CD4-positive, alpha-beta memory T cell (primary cell): ENCODE measurements around the gene MPP3. TPM values are rescaled to one million over a fixed set of nuclear protein-coding genes. Genes with fewer than 3 reads are reported as not detected.

ENCODE experiments used
- CTCF ChIA-PET: fragments of 350-600 bp; sonication (Branson Sonifier 250); formaldehyde crosslinking; loops from one replicate; lab custom pipeline; 2021; ENCODE audit warnings: inconsistent platforms; ENCODE audit not compliant: partially characterized antibody; lab: Charles Lee
- POLR2A ChIA-PET: fragments of 350-600 bp; sonication (Branson Sonifier 250); formaldehyde crosslinking; loops from one replicate; lab custom pipeline; 2021; ENCODE audit not compliant: partially characterized antibody; lab: Charles Lee
- DNase-seq, 5 donors: peaks; one replicate each; pipeline versions ENCODE4 v3.0.0 to v3.0.0-alpha.2; 2020 to 2022; ENCODE audit warnings: mixed read lengths in 1 of 5
- H3K27ac ChIP-seq: one replicate; pipeline ENCODE4 v1.7.0; 2013; ENCODE audit warnings: low read depth, low read length
- H3K27me3 ChIP-seq: 2 replicates; pipeline ENCODE4 v1.7.0; 2013; ENCODE audit warnings: mild to moderate bottlenecking, low read length, moderate library complexity; ENCODE audit not compliant: insufficient read depth
- H3K36me3 ChIP-seq: 2 replicates; pipeline ENCODE4 v1.7.0; 2013; ENCODE audit warnings: mild to moderate bottlenecking, low read length, moderate library complexity; ENCODE audit not compliant: insufficient read depth
- H3K4me1 ChIP-seq: 2 replicates; pipeline ENCODE4 v1.7.0; 2013; ENCODE audit warnings: mild to moderate bottlenecking, low read length, moderate library complexity; ENCODE audit not compliant: insufficient read depth
- H3K4me3 ChIP-seq, 2 donors: one replicate each; pipeline ENCODE4 v1.7.0; 2013; ENCODE audit warnings: low read length in 2 of 2, mild to moderate bottlenecking in 1 of 2
- H3K9me3 ChIP-seq, 2 donors: one replicate each; pipeline ENCODE4 v1.7.0; 2013; ENCODE audit warnings: low read length in 2 of 2, control low read depth in 1 of 2; ENCODE audit not compliant: control insufficient read depth in 1 of 2
- H3K27ac Mint-ChIP-seq, 7 donors: one replicate each; pipeline ENCODE4 v1.8.0; 2020 to 2021; ENCODE audit warnings: mixed read lengths in 7 of 7, mild to moderate bottlenecking in 6 of 7, inconsistent platforms in 3 of 7, moderate library complexity in 3 of 7
- H3K27me3 Mint-ChIP-seq, 2 donors: one replicate each; pipeline ENCODE4 v1.8.0; 2020 to 2021; ENCODE audit warnings: mixed read lengths in 2 of 2
- H3K36me3 Mint-ChIP-seq, 2 donors: one replicate each; pipeline ENCODE4 v1.8.0; 2020 to 2021; ENCODE audit warnings: mixed read lengths in 2 of 2, inconsistent platforms in 1 of 2, mild to moderate bottlenecking in 1 of 2
- H3K4me1 Mint-ChIP-seq, 4 donors: one replicate each; pipeline ENCODE4 v1.8.0; 2020 to 2021; ENCODE audit warnings: mixed read lengths in 4 of 4, mild to moderate bottlenecking in 1 of 4
- H3K4me3 Mint-ChIP-seq, 8 donors: one replicate each; pipeline ENCODE4 v1.8.0; 2020 to 2021; ENCODE audit warnings: mixed read lengths in 8 of 8, mild to moderate bottlenecking in 7 of 8, moderate library complexity in 6 of 8, inconsistent platforms in 3 of 8
- H3K9me3 Mint-ChIP-seq, 8 donors: one replicate each; pipeline ENCODE4 v1.8.0; 2020 to 2021; ENCODE audit warnings: mixed read lengths in 8 of 8, mild to moderate bottlenecking in 5 of 8, inconsistent platforms in 3 of 8, moderate library complexity in 1 of 8
- intact Hi-C: fragments of 100-400 bp; cut with micrococcal nuclease; formaldehyde crosslinking; loops from one replicate; pipeline ENCODE4 v1.15.1; 2023
- polyA plus RNA-seq, 2 donors: library from polyadenylated mRNA; unstranded; fragments of 300-500 nt; fragmentation: Illumina TruSeq; gene quantifications; one replicate each; pipeline ENCODE4 v1.2.3, GENCODE V29; 2021
- total RNA-seq, 2 experiments: library from RNA; stranded (reverse); gene quantifications; one replicate each; pipeline ENCODE4 v1.2.3, GENCODE V29; 2021

Gene MPP3
- total and polyA plus RNA-seq, 4 experiments from 2014 or later, result 0.30 to 0.32 TPM; not detected in 2

DNA sequence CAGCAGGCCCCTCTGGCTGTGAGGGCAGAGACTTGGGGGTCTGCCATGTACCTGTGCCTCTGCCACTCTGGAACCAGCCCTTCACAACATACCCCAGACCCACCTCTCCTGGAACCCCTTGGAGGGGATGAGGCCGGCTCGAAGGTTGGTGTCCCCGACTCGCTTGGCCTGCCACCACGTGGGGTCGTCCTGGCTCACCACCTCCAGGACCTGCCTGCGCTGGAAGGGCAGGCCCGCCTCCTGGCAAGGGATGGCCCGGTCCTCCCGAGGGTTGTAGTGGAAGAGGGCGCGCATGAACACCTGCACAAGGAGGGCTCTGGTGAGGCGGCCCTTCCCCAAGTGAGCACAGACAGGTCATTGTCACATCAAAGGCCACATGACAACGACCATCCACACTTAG is 12.2 kb downstream of the MPP3 start:
- POLR2A ChIA-PET, result no interaction called here
- DNase-seq, result no peak
- intact Hi-C loops, result no loop called here
- Histone ChIP-seq H3K9me3 (no peaks in the 10 kb centered on the region), H3K27ac (no peak overlapping the region), H3K27me3 (no peaks in the 10 kb centered on the region), H3K36me3 (no peaks in the 10 kb centered on the region), H3K4me1 (no peaks in the 10 kb centered on the region), H3K4me3 (no peak overlapping the region)
- Mint-ChIP-seq H3K36me3 (no peaks in the 10 kb centered on the region), H3K4me1 (no peaks in the 10 kb centered on the region), H3K4me3 (no peak overlapping the region), H3K27ac (no peak overlapping the region), H3K27me3 (no peaks in the 10 kb centered on the region), H3K9me3 (no peaks in the 10 kb centered on the region)
- CTCF ChIA-PET, result no interaction called here

DNA sequence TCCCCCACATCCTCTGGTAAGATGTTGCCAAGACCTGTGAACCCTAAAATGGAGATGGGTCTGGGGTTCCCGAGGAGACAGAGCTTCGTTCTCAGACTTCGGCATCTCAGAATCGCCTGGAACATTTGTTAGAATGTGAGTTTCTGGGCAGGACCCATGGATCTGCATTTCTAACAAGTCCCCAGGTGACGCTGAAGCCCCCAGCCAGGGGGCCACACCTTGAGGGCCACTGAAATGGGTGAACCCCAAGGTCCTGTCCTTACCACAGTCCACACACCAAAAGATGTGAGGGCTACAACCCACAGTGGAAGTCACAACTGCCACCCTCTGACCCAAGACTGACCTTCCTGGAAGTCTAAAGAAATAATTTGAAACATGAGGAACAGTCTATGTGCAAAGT is 14.0 kb downstream of the MPP3 start:
- Histone ChIP-seq H3K36me3 (no peaks in the 10 kb centered on the region), H3K27ac (no peak overlapping the region), H3K9me3 (no peaks in the 10 kb centered on the region), H3K27me3 (no peaks in the 10 kb centered on the region), H3K4me3 (no peak overlapping the region), H3K4me1 (no peaks in the 10 kb centered on the region)
- no peaks in the 10 kb centered on the region for H3K36me3 Mint-ChIP-seq
- H3K4me3 Mint-ChIP-seq, result no peak overlapping the region
- H3K27ac Mint-ChIP-seq, result no peak overlapping the region
- ChIA-PET POLR2A (interaction anchor here (0.7 kb wide), 1 partner anchor 9 kb away, joined by 3 read pairs; no protein-coding TSS in a partner anchor), CTCF (no interaction called here)
- intact Hi-C loops, result no loop called here
- no peaks in the 10 kb centered on the region for H3K9me3 Mint-ChIP-seq
- no peaks in the 10 kb centered on the region for H3K4me1 Mint-ChIP-seq
- no peaks in the 10 kb centered on the region for H3K27me3 Mint-ChIP-seq
- DNase-seq, result no peak

DNA sequence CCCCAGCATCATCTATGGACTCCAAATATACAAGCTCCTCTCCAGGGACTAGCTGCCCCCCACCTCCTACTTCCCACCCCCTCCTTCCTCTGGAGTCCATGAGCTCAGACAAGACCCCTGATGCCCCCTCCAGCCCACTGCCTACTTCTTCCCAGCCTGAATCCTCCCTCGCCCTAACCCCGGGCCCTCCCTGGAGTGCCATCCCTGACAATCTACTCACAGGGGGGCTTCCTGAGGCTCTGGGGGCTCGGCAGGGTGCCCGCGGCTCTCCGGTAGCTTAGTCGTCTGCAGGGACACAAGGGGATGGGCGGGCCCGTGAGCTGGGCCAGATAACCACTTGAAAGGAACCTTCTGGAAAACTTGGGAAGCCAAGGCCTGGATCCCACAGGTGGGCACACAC is 15.1 kb downstream of the MPP3 start:
- Mint-ChIP-seq H3K4me1 (no peaks in the 10 kb centered on the region), H3K36me3 (no peaks in the 10 kb centered on the region), H3K27me3 (peaks cover 0 to 2% of the 10 kb centered on the region in 2 donors), H3K27ac (no peak overlapping the region), H3K4me3 (no peak overlapping the region), H3K9me3 (no peaks in the 10 kb centered on the region)
- DNase-seq, result no peak
- POLR2A ChIA-PET, result no interaction called here
- no peaks in the 10 kb centered on the region for H3K4me1 ChIP-seq
- CTCF ChIA-PET, result interaction anchor here (0.7 to 1.0 kb wide), 3 partner anchors 9 to 51 kb away, joined by 3 to 4 read pairs (median 3); no protein-coding TSS in a partner anchor
- intact Hi-C loops, result no loop called here
- H3K4me3 ChIP-seq, result no peak overlapping the region
- H3K27ac ChIP-seq, result no peak overlapping the region
- no peaks in the 10 kb centered on the region for H3K27me3 ChIP-seq
- H3K36me3 ChIP-seq, result no peaks in the 10 kb centered on the region
- no peaks in the 10 kb centered on the region for H3K9me3 ChIP-seq

DNA sequence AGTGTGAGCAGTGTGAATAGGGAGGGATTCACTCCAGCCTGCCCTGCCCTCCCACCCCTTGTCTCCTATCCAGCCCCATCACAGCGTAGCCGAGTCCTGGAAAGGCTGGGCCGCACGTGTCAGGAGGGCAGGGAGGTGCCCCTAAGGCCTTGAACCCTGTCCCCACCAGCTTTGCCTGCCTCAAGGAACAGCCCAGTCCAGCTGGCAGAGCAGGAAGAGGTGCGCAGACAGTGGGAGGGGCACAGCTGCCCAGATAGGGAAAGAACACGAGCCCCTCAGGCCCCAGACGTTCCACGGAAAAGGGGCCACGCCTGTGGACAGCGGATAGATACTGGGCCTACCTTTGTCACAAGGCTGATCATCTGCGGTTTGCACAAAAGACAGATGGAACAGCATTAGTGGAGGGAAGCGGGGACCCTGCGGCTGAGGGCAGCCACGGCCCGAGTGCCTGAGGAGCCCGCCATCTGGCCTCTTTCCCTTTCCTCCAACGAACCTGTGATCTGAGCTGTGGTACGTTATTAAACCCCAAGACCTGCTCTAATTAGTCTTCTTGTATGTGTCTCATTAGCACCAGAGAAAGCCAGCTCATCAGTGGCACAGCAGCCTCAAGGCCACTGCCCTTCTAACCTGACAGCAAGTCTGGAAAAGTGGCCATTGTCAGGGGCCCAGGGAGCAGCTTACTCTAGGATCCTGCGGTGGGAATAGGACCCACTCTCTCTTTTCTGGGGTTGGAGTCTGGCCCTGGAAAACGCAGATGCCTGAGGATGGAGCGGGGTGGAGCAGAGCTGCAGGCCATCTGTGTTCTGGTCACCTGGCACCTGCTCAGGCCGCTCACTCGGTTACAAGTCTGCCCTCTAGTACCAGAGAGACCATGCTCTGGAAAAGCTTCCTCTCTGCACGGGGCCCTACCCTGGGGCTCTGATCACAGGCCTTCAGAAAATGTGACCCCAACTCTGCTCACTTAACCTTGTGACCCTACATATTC is 16.3 kb downstream of the MPP3 start:
- no peak overlapping the region for H3K4me3 Mint-ChIP-seq

DNA sequence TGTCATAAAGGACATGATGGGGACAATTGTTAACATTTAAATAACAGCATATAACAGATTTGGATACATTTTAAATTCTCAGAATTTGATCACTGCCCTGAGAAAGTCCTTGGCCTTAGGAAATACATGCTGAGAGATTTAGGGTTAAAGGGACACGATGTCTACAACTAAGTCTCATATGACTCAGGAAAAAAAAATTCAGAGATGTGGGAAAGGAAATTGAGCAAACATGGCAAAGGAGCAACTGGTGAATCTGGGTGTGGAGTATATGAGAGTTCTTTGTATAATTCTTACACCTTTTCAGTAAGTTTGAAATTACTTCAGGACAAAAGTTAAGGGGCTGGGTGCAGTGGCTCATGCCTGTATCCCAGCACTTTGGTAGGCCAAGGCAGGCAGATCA is 18.2 kb downstream of the MPP3 start:
- H3K27me3 Mint-ChIP-seq, result peaks cover 0 to 2% of the 10 kb centered on the region in 2 donors
- ChIA-PET POLR2A (no interaction called here), CTCF (no interaction called here)
- H3K27ac Mint-ChIP-seq, result no peak overlapping the region
- H3K9me3 Mint-ChIP-seq, result no peaks in the 10 kb centered on the region
- Histone ChIP-seq H3K36me3 (no peaks in the 10 kb centered on the region), H3K4me1 (no peaks in the 10 kb centered on the region), H3K9me3 (no peaks in the 10 kb centered on the region), H3K4me3 (no peak overlapping the region), H3K27me3 (no peaks in the 10 kb centered on the region), H3K27ac (no peak overlapping the region)
- no peak overlapping the region for H3K4me3 Mint-ChIP-seq
- intact Hi-C loops, result no loop called here
- H3K4me1 Mint-ChIP-seq, result no peaks in the 10 kb centered on the region
- DNase-seq, result no peak
- H3K36me3 Mint-ChIP-seq, result no peaks in the 10 kb centered on the region

More for the DNA sequence above, 16.3 kb downstream of the MPP3 start:
- H3K27me3 ChIP-seq, result no peaks in the 10 kb centered on the region
- POLR2A ChIA-PET, result no interaction called here
- no peaks in the 10 kb centered on the region for H3K36me3 ChIP-seq
- H3K9me3 ChIP-seq, result no peaks in the 10 kb centered on the region
- Mint-ChIP-seq H3K27me3 (peaks cover 0 to 2% of the 10 kb centered on the region in 2 donors), H3K36me3 (no peaks in the 10 kb centered on the region), H3K27ac (no peak overlapping the region), H3K9me3 (no peaks in the 10 kb centered on the region), H3K4me1 (no peaks in the 10 kb centered on the region)
- H3K4me1 ChIP-seq, result no peaks in the 10 kb centered on the region
- H3K27ac ChIP-seq, result no peak overlapping the region
- CTCF ChIA-PET, result interaction anchor here (1.0 kb wide), 1 partner anchor 29 kb away, joined by 4 read pairs; no protein-coding TSS in a partner anchor
- H3K4me3 ChIP-seq, result no peak overlapping the region
- intact Hi-C loops, result no loop called here
- DNase-seq, result no peak

DNA sequence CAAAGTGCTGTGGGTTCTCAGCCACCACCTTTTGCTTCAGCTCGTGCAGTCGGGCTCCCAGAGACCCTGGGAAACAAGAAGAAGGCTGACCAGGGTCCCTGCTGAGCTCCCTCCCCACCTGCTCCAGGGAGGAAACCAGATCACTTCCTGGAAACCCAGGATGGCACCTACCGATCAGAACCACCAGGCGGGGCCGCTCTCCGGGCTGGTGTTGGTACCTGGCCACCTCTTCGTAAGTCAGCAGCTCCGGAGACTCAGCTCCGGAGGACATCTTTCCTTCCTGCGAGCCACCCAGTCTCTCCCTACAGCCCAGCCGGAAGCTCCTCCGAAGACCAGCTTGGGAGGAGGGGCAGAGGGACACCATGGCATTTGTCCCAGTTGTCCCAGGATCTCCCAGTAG is 18.9 kb downstream of the MPP3 start:
- no peaks in the 10 kb centered on the region for H3K4me1 ChIP-seq
- Mint-ChIP-seq H3K27ac (no peak overlapping the region), H3K4me3 (no peak overlapping the region), H3K4me1 (no peaks in the 10 kb centered on the region), H3K27me3 (peaks cover 0 to 2% of the 10 kb centered on the region in 2 donors), H3K36me3 (no peaks in the 10 kb centered on the region), H3K9me3 (no peaks in the 10 kb centered on the region)
- no peaks in the 10 kb centered on the region for H3K27me3 ChIP-seq
- H3K27ac ChIP-seq, result no peak overlapping the region
- CTCF ChIA-PET, result interaction anchor here (1.1 kb wide), 1 partner anchor 47 kb away, joined by 3 read pairs; no protein-coding TSS in a partner anchor
- H3K4me3 ChIP-seq, result no peak overlapping the region
- no peaks in the 10 kb centered on the region for H3K9me3 ChIP-seq
- intact Hi-C loops, result no loop called here
- no peak for DNase-seq
- POLR2A ChIA-PET, result no interaction called here
- no peaks in the 10 kb centered on the region for H3K36me3 ChIP-seq

DNA sequence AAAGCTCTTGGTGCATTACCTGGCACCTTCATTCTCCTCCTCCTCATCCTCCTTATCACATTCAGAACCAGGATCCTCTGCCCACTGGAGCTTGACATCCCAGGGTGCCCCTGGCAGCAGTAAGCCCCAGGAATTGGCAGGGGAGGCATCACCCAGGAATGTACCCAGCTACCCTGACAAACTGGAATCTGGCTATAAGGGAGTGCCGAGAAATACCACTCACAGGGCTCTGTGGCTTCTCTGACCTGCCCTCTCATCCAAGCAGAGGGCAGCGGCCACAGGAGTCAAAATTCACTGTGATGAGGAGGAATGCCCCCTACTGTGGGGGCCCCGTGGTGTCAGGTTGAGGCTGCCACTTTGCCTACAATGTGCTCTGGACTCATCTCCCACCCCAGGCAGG is 19.6 kb downstream of the MPP3 start:
- intact Hi-C loops, result no loop called here
- Histone ChIP-seq H3K27me3 (no peaks in the 10 kb centered on the region), H3K4me3 (no peak overlapping the region), H3K9me3 (no peaks in the 10 kb centered on the region), H3K36me3 (no peaks in the 10 kb centered on the region), H3K27ac (no peak overlapping the region), H3K4me1 (no peaks in the 10 kb centered on the region)
- Mint-ChIP-seq H3K27me3 (peaks cover 0 to 2% of the 10 kb centered on the region in 2 donors), H3K4me1 (no peaks in the 10 kb centered on the region), H3K4me3 (no peak overlapping the region), H3K36me3 (no peaks in the 10 kb centered on the region), H3K9me3 (no peaks in the 10 kb centered on the region), H3K27ac (no peak overlapping the region)
- CTCF ChIA-PET, result interaction anchor here (1.1 kb wide), 1 partner anchor 47 kb away, joined by 3 read pairs; no protein-coding TSS in a partner anchor
- POLR2A ChIA-PET, result no interaction called here
- DNase-seq, result no peak
